ENCODE measurements around the gene FAM120A.
A peak's percentile ranks its signal among the peaks of the same experiment; 100 is the strongest.

FAM120A gene

GRCh38 chr9:93440896-93441580, 10.4 kb upstream of the FAM120A start:
- H3K4me3 ChIP-seq (ENCODE audit: severe bottlenecking), result no peak overlapping the region
- peaks cover 6% of the 10 kb centered on the region for H3K4me1 ChIP-seq (ENCODE audit: insufficient read depth, poor library complexity, severe bottlenecking)
- no peaks in the 10 kb centered on the region for H3K36me3 ChIP-seq (ENCODE audit: low read depth)
- H3K27ac ChIP-seq (ENCODE audit: poor library complexity, severe bottlenecking), result no peak overlapping the region
- TF ChIP-seq CTCF (IDR thresholded peaks at IDR 0.05; ENCODE audit: poor library complexity, severe bottlenecking), result no peak
- DNase-seq (ENCODE audit: low spot score) (no peak), ATAC-seq (ENCODE audit: low read depth) (no peak)
- H3K27me3 ChIP-seq (ENCODE audit: insufficient read depth, poor library complexity, severe bottlenecking), result no peaks in the 10 kb centered on the region
- no peaks in the 10 kb centered on the region for H3K9me3 ChIP-seq (ENCODE audit: severe bottlenecking)

- Histone ChIP-seq H3K4me1 (ENCODE audit: insufficient read depth, poor library complexity, severe bottlenecking) (peaks cover 8% of the 10 kb centered on the region), H3K4me3 (ENCODE audit: severe bottlenecking) (no peak overlapping the region), H3K27me3 (ENCODE audit: insufficient read depth, poor library complexity, severe bottlenecking) (no peaks in the 10 kb centered on the region), H3K36me3 (ENCODE audit: low read depth) (peaks cover 36% of the 10 kb centered on the region), H3K27ac (ENCODE audit: poor library complexity, severe bottlenecking) (no peak overlapping the region), H3K9me3 (ENCODE audit: severe bottlenecking) (no peaks in the 10 kb centered on the region)
- TF ChIP-seq CTCF (IDR thresholded peaks at IDR 0.05; ENCODE audit: poor library complexity, severe bottlenecking), result no peak
- no peak for DNase-seq (ENCODE audit: low spot score)
- ATAC-seq (ENCODE audit: low read depth), result no peak
Observed at GRCh38 chr9:93446073-93446472, 5.4 kb upstream of the FAM120A start.

GRCh38 chr9:93447655-93448054, 3.8 kb upstream of the FAM120A start:
- no peaks in the 10 kb centered on the region for H3K27me3 ChIP-seq (ENCODE audit: insufficient read depth, poor library complexity, severe bottlenecking)
- H3K4me3 ChIP-seq (ENCODE audit: severe bottlenecking), result no peak overlapping the region
- H3K4me1 ChIP-seq (ENCODE audit: insufficient read depth, poor library complexity, severe bottlenecking), result peaks cover 8% of the 10 kb centered on the region
- ATAC-seq (ENCODE audit: low read depth), result no peak
- peaks cover 37% of the 10 kb centered on the region for H3K36me3 ChIP-seq (ENCODE audit: low read depth)
- no peak for TF ChIP-seq CTCF (IDR thresholded peaks at IDR 0.05; ENCODE audit: poor library complexity, severe bottlenecking)
- H3K27ac ChIP-seq (ENCODE audit: poor library complexity, severe bottlenecking), result no peak overlapping the region
- H3K9me3 ChIP-seq (ENCODE audit: severe bottlenecking), result no peaks in the 10 kb centered on the region
- DNase-seq (ENCODE audit: low spot score), result no peak

GRCh38 chr9:93451849-93452709, 594 bp downstream of the FAM120A start:
- Histone ChIP-seq H3K4me3 (ENCODE audit: severe bottlenecking) (peak overlapping the region; percentile 88), H3K27ac (ENCODE audit: poor library complexity, severe bottlenecking) (peak overlapping the region; percentile 81), H3K9me3 (ENCODE audit: severe bottlenecking) (no peaks in the 10 kb centered on the region), H3K4me1 (ENCODE audit: insufficient read depth, poor library complexity, severe bottlenecking) (peaks cover 24% of the 10 kb centered on the region), H3K27me3 (ENCODE audit: insufficient read depth, poor library complexity, severe bottlenecking) (no peaks in the 10 kb centered on the region), H3K36me3 (ENCODE audit: low read depth) (peaks cover 71% of the 10 kb centered on the region)
- DNase-seq (ENCODE audit: low spot score) (peak; percentile 67), ATAC-seq (ENCODE audit: low read depth) (peak; percentile 9; the same call in 2 of the 3 replicates)
- TF ChIP-seq CTCF (IDR thresholded peaks at IDR 0.05; ENCODE audit: poor library complexity, severe bottlenecking), result peak; percentile 6

All from RWPE2 (cell line).